HG03103 (cell line): ENCODE measurements around the gene MTMR6.
"Not testable (repeated sequence)": the region's sequence is repeated elsewhere in the genome, so short reads cannot be mapped to it uniquely, and the experiment has no call there.

Source experiments
- ATAC-seq: cut with Tn5 transposase; IDR thresholded peaks from one replicate; pipeline ENCODE4 v1.9.1; 2021; ENCODE audit warnings: low read depth; ENCODE audit not compliant: unreplicated experiment

The MTMR6 gene

DNA sequence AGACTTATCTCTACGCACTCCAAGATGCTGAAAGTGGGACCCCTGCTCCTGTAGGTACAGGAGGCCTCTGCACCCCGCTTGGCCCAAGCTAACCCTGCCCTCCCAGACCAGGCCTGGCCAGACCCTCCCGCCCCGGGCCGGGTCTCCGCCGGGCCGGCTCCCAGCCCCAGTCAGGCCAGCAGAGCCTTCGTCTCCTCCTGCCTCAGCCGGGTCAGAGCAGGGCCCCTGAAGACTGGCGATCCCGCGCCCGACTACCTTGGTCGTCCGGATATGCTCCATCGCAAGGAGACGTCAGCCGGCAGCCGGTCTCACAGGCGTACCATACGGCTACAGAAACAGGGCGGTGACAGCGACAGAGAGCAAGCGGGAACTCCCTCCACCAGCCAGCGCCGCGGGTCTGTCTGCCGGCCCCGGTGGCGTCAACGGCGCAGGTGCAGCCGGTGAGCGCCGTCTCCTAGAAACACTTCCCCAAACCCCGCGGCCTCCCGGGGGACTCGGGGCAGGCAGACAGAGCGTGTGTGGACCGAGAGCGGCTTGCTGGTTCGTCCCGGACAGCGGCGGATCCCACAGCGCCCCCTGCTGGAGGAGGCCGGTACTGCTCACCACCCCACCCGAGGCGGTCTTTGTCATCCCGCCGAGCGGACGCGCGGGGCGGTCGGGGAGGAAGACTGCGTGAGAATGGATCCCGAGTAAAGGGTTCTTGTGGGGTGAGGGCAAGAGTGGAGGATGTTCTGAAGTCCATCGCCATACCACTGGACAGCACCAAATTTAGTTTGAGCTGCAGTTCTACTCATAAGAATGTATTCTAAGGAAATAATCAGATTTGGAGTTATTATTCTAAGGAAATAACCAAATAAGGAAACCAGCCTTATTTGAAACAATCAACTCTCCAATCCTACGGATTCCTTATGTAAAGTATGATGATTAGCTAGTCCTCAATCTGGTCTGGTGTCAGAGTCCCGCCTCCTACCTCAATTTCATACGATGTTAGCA is at the start of gene MTMR6:
MTMR6 (minus strand) TSS at position 520 of the 993 bp plus-strand sequence; CDS start at position 279, 241 bp downstream.
- peak; percentile 93 for ATAC-seq

- ATAC-seq, result no peak
These were observed 48.6 kb upstream of the MTMR6 start for GRCh38 chr13:25335856-25336255.

- no peak for ATAC-seq
These were observed 43.3 kb upstream of the MTMR6 start for GRCh38 chr13:25330541-25330940.

- ATAC-seq, result no peak
These were observed 42.4 kb upstream of the MTMR6 start for GRCh38 chr13:25329706-25330105.

- no peak for ATAC-seq
These were observed 36.8 kb upstream of the MTMR6 start for GRCh38 chr13:25324100-25324499.

- ATAC-seq, result no peak
These were observed 32.5 kb upstream of the MTMR6 start for GRCh38 chr13:25319771-25320170.

DNA sequence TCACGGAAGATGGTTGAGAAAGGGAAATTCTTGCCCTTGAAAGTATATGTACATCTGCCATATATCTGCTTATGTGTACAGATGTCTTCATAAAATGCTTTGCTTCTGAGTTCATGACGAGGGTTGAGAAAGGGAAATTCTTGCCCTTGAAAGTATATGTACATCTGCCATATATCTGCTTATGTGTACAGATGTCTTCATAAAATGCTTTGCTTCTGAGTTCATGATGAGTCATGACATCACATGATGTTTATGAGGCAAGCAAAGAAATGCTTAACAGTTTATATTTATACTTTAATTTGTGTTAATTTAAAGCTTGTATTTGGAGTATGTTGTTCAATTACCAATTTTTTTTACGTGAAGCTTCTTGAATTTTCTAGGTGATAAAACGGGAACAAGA is 31.7 kb upstream of the MTMR6 start:
- not testable (repeated sequence) for ATAC-seq

DNA sequence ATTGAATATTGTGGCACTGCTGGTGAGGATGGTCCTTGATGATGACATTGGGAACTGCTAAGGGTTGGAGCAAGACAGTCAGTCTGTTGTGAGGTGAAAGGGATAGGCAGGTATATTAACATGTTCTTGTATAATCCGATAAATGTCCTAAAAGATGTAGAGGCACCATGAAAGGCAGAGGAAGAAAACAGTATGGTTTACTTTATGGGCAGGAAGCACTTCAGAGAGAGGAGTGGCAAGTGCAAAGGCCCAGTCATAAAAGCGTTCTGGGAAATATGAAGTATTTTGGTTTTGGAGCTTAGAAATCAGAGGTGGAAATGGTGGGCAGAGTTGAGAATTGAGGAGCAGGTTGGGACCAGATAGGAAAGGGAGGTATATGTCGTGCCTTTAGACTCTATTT is 23.6 kb upstream of the MTMR6 start:
- no peak for ATAC-seq

DNA sequence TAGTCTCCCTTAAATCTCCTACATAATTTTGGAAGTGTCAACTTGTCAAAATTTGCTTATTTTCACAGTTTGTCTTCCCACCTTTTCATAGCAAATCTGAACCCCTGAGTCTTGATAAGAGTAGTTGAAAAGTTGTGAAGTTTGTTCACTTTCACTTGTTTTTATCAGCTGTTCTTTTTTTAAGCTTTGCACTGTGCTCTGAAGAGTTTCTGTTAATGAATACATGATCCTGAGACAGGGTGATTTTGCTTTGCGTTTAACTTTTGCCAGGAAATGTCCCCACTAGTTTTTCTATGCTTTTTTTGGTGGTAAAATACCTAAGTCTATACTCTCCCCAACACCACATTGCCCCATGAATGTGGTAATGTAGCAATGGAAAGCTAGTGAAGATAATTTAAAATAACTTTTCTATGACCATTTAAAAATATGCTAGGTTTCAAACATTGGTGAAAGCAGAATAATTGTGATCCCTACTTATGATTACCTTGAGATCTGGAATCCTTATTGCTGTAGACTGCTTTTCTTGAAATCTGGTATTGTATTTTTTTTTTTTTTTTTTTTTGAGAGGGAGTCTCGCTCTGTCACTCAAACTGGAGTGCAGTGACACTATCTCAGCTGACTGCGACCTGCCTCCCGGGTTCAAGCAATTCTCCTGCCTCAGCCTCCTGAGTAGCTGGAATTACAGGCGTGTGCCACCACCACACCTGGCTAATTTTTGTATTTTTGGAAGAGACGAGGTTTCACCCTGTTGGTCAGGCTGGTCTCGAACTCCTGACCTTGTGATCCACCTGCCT is 19.6 kb upstream of the MTMR6 start:
- no peak for ATAC-seq

GRCh38 chr13:25302121-25302520 is 14.8 kb upstream of the MTMR6 start:
- no peak for ATAC-seq

- ATAC-seq, result peak; percentile 99
These were observed 14.2 kb upstream of the MTMR6 start, which contains the start of gene NUP58 for GRCh38 chr13:25301347-25302113. TSS of gene NUP58 (plus strand) at chr13:25301625. CDS start at chr13:25301774, 149 bp downstream.

DNA sequence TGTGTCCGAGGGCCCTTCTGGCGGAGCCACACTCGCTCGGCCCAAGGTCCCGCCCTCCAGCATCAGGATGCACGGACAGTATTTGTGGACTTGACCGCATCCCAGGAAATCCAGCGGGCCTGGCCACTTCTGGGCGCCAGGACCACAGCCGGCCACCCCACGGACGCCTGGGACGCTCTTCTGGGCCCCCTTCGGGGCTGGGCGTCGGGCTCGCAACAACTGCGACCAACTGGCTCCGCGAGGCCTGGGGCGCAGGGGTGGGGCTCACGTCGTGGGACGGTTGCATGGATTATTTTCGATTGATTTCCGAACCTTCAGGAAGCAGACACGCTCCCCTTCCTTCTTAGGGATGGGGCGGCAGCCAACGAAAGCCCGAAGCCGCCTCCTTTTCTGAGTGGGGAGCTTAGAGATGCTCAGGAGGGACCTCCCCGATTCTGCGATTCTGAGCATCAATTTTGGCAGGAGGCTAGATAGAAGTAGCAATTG is 13.6 kb upstream of the MTMR6 start:
- ATAC-seq, result peak; percentile 17

GRCh38 chr13:25295701-25296100 is 8.4 kb upstream of the MTMR6 start:
- ATAC-seq, result no peak

DNA sequence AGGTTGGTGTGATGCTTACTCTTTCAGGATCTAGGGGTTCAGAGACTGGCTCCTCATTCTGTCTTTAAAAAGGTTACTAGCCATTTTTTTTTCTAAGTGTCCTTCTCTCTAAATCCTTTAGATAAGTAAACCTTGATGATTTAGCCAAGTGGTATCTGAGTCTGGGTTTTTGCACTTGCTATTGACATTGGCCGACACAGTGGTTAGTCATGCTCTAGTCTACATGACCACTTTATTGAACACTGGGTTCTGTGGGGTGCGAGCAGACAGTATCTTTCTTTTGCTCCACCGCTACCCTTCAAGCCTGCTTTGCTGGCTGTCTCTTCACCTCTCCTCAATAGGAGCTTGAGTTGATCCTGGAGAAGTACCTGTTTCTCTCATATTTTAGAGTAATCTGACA is 7.9 kb upstream of the MTMR6 start:
- no peak for ATAC-seq

DNA sequence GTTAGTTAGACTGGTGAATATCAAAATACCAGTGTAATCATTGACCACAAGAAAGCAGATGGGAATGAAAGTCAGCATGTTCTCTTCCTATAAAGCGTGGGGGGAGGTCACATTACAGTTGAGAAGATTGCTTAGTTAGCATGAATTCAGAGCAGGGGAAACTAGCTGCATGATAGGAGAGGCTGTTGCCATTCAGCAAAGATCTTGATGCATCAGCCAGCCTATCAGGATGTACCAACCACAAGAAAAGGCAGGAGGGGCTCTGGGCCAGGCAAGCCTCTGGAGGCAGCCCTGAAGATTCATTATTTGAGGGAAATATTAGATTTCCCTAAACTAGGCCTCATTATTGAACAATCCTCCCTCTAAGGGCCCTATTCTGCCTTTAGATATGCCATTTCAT is 5.0 kb upstream of the MTMR6 start:
- ATAC-seq, result no peak

- no peak for ATAC-seq
These were observed 4.4 kb upstream of the MTMR6 start for GRCh38 chr13:25291691-25292090.

GRCh38 chr13:25288966-25289365 is 1.7 kb upstream of the MTMR6 start:
- ATAC-seq, result no peak

DNA sequence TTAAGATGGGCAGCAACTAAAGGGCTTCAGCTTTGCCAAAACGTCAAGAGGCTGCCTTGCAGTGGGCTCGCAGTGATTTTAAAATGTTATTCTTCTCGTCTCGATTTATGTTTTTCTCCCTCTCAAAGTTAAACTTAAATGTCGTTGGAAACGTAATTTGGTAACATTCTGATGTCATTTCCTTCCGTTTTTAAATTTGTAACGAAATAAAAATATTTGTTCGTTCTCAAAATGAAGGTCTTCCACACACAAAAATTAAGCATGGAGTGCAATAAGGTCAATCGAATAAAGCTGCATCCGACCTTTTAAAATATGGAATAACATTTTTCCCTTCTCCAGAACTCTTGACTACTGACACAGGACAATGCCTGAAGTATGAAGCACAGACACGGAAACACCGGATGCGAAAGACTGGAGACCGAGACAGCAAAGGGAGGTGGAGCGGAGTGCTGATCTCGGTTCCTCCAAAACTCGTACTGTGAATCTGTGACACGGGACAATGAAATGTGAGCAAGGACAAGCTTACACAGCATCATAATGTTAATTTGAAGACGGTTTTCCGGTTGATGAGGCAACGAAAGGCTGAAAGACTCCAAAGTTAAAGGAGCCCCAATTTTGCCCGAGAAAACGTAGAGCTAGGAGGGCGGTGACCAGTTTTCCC is 850 bp downstream of the MTMR6 start:
- peak; percentile 16 for ATAC-seq

GRCh38 chr13:25281935-25282332 is 5.4 kb downstream of the MTMR6 start:
- peak; percentile 20 for ATAC-seq
